GM12874 (cell line): Measurements from ENCODE around the gene MSLN.

Source experiments
- TF ChIP-seq, protein P1 (sequence below): IDR thresholded peaks from 2 replicates; pipeline ENCODE4 v1.5.1; 2011; ENCODE audit warnings: low read depth, mild to moderate bottlenecking, control low read depth, low read length, moderate library complexity; ENCODE audit not compliant: insufficient read depth

MSLN gene

DNA sequence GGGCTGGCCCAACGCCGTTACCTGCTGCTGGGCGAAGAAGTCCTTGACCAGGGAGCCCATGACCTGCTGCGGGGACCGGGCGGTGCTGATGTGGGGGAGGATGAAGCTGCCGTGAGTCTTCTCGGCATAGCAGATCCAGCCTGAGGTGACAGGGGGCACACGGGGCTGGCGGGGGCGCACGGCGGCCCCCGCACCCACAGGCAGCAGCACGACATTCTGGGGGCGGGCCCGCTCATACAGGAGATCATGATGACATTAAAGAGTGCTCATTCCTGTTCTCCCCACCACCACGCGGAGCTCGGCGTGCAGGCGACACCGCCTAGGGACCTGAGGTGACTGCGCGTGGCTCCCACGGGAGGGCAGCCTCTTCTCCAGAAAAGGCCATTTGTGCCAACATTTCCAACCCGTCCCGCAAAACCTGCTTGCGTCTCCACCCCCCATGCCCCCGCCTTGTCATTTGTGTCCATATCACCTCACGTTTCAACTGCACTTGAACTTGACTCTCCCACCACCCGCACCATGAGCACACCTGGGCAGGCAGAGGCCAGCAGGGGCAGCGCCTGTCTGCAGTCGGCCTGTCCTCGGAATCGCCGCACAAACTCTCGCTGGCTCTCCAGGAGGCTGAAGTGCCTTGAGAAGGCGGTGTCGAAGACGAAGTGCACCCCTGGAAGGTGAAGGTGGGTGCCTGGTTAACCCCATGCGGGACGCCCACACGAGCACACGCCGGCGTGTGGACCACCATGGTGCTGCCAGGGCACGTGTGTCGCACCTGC is 26.1 kb upstream of the MSLN start:
- TF ChIP-seq, protein P1, sequence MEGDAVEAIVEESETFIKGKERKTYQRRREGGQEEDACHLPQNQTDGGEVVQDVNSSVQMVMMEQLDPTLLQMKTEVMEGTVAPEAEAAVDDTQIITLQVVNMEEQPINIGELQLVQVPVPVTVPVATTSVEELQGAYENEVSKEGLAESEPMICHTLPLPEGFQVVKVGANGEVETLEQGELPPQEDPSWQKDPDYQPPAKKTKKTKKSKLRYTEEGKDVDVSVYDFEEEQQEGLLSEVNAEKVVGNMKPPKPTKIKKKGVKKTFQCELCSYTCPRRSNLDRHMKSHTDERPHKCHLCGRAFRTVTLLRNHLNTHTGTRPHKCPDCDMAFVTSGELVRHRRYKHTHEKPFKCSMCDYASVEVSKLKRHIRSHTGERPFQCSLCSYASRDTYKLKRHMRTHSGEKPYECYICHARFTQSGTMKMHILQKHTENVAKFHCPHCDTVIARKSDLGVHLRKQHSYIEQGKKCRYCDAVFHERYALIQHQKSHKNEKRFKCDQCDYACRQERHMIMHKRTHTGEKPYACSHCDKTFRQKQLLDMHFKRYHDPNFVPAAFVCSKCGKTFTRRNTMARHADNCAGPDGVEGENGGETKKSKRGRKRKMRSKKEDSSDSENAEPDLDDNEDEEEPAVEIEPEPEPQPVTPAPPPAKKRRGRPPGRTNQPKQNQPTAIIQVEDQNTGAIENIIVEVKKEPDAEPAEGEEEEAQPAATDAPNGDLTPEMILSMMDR: no peak

DNA sequence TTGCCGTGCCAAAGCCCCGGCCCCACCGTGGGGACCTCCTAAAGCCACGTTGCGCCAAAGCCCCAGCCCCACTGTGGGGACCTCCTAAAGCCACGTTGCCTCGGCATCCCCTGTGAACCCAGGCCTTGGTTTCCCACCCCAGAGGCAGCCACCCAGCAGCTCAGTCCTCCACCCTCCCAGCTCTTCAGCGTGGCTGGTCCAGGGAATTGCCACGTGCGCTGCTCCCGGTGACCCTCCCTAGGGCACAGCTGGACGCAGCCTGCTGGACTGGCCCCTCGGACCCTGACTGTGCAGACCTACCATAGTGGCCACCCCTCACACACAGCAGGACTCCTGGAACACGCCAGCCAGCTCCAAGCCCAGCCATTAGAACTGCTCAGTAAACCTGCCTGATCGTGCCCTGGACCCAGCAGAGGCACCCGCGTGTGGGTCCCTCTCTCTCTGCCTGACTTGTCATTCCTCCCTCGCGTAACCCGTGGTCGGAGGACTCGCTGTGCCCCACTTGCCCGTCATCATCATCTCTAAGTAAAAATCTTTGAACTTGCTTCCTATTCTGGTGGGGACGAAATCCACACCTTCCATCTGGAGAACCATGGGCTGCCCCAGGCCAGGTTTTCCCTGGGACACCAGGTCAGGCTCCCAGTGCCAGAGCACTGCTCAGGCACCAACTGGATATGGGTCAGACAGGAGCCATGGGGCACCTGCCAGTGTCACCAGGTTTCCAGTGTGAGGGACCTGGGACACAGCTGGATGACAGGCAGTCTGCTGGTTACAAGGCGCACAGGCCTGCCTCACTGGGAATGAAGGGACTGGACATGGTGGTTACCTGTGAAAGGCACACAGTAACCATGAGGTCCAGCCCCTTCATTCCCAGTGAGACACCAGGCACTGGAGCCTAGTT is 25.3 kb upstream of the MSLN start:
- TF ChIP-seq, protein P1: no peak

DNA sequence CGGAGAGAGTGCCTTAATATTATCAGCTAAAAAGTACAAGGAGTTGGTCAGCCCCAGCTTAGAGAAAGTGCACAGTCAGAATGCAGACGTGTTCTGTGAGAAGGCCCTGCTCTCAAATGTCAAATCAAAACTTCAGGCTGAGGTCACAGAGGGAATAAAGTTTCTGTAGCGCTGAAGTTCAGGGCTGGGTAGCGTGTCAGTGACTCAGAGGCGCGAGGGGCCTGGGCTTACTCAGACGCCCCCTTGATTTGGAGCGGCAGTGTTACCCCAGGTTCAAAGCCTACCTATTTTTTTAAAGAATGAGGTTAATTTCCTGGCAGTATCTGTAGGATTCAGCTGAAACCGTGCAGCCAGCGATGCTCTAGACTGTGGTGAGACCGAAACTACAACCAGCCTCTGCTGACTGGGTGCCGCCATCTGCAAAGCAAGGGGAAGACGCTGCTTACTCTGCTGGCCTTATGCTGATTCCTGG is 24.5 kb upstream of the MSLN start:
- TF ChIP-seq, protein P1: no peak

DNA sequence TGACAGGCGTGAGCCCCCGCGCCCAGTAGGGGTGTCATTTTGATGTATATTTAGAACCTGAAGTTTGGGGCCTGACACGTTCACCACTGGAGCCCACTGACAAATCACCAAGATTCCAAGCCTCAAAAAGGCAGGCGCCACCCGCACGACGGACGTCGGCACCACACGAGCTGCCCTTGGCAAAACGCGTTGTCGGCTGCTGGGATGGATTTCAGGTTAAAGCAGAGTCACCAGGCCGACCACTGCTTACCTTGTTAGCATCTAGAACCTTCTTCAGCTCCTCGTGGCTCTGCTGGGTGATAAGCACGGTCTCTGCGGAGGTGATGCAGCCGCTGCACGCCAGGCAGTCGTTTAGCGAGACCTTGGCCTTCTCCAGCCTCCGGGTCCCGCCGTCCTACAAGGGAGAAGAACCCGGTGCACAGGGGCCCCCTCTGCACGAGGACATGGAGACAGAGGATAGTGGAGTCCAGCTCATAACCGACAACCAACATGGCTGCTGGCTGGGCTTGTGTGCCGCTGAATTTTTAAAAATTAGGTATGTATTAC is 23.5 kb upstream of the MSLN start:
- TF ChIP-seq, protein P1: no peak

DNA sequence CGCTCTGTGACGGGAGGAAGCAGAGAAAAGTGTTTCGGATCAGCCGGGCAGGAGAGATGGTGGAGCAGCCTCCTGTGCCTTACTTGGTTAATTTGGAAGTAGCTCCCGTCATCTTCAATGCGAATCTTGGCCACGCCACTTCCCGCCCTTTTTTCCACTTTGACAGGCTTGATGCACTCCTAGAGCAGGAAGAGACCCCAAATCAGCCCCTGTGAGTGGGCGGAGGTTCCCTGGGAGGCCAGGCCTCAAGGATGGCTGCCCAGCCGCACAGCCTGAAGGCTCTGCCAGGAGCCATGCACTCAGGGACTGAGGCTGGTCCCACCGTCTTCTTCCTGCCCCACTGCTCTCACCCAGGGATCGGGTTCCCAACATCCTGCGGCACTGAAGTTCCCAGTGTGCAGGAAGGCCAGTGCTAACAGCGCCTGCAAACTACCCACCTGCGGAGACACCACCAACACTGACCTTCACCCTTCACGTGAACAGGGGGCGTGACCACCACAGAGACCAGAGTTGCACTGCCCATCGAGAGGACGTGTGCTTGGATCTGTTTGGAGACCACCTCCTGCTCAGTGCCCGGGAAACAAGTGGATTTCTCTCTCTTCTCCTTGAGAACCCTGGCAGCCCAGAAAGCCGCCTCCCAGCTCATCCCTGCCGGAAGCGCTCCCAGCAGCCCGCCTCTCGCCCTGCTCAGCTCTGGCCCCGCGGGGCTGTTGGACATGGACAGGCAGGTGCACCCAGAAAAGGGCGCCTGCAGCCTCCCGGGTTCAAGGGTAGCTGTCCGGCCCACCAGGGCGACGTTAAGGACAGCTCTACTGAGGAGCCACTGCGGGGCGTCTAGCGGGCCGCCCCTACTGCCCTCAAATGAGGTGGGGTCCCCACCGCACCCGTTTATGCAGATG is 20.7 kb upstream of the MSLN start:
- TF ChIP-seq, protein P1: no peak

DNA sequence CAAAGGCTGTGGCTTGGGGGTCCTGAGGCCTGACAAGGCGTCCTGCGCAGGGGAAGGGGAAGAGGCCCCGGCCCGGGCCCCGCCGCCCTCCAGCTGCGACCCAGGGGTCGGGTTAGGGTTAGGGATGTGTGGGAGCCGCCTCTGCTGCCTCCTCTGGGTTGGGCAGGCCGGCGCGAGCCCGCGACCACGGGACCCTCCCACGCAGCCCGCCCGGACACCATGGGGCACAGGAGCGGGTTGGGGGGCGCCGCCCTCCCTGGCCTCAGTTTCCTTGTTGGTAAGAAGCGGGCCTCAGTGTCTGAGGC is 20.1 kb upstream of the MSLN start:
- TF ChIP-seq, protein P1: no peak
